Fibroblast of pulmonary artery (primary cell): ENCODE data around the gene JARID2.

ENCODE experiments used
- DNase-seq: peaks from one replicate; pipeline ENCODE4 v3.0.0-alpha.2; 2010; ENCODE audit warnings: low read depth
- H3K4me3 ChIP-seq: replicated peaks from 2 replicates; pipeline ENCODE4 v1.5.1; 2011; ENCODE audit warnings: low read depth, mild to moderate bottlenecking, control low read depth, low read length, moderate library complexity
- CTCF ChIP-seq: IDR thresholded peaks from 2 replicates; pipeline ENCODE4 v1.5.1; 2011; ENCODE audit warnings: mild to moderate bottlenecking, control low read depth, low read length, inconsistent platforms; ENCODE audit errors: missing control alignments

Gene JARID2

DNA sequence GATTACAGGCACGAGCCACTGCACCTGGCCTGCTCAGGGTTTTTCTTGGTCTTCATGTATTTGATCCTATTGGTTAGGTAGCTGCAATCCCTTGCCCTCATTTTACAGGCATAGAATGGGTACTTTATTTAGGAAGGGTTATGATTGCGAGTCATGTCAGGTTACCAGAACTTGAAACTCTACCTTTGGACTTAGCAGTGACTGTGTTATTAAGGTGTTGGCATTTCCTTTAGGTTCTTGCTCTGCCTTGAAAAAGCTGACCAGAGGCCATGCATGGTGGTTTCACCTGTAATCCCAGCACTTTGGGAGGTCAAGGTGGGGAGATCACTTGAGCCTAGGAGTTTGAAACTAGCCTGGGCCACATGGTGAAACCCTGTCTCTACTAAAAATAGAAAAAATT is 24.5 kb downstream of the JARID2 start:
- no peak for DNase-seq
- H3K4me3 ChIP-seq, result no peak overlapping the region
- TF ChIP-seq CTCF, result no peak

- DNase-seq, result no peak
- H3K4me3 ChIP-seq, result no peak overlapping the region
- no peak for TF ChIP-seq CTCF
Observed at GRCh38 chr6:15272562-15272961, 26.7 kb downstream of the JARID2 start.

DNA sequence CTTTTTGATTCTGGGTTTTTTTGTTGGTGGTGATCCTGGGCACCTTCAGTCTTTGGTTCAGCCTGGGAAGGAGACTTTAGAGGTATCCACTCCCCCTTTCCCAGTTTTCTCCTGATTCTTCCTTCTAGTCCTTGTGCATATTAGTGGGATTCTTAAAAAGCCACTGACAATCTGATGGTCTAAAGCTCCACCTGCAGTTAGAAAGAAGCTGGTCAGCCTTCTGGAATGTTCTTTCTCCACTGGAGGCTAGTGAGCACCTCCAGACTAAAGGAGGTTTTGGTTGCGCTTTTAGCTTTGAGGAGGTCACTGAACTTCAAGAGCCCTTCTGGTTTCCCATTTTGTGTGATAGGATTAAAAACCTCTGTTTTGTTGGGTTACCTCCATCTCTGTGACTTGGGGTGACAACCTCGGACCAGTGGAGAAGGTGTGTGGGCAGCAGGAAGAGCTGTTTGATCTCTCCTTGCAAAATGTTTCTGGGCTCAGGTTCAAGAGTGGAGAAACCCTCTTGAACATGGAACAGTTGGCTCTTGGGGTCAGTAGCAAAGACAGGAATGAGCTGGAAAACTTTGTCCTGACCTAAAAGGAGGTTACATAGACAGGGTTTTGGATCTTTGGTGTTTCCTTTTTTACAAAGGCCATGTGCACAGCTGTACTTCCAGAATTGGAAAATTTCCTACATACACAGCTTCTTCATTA is 29.0 kb downstream of the JARID2 start:
- TF ChIP-seq CTCF, result peak; percentile 31

GRCh38 chr6:15276036-15276985 is 30.4 kb downstream of the JARID2 start:
- no peak for DNase-seq
- no peak for TF ChIP-seq CTCF
- H3K4me3 ChIP-seq, result no peak overlapping the region

More for the DNA sequence above, 29.0 kb downstream of the JARID2 start:
- H3K4me3 ChIP-seq, result no peak overlapping the region
- peak; percentile 53 for DNase-seq

- no peak for TF ChIP-seq CTCF
- DNase-seq, result no peak
- no peak overlapping the region for H3K4me3 ChIP-seq
Observed at GRCh38 chr6:15279047-15279661, 33.3 kb downstream of the JARID2 start.

- DNase-seq, result peak; percentile 65
- TF ChIP-seq CTCF, result no peak
- no peak overlapping the region for H3K4me3 ChIP-seq
Observed at GRCh38 chr6:15280028-15280427, 34.2 kb downstream of the JARID2 start.
